ENCODE results near the gene KCNT2. TPM values are rescaled to one million over a fixed set of nuclear protein-coding genes. Genes with fewer than 3 reads are reported as not detected.

The KCNT2 gene
- total and polyA plus RNA-seq, 7 donors = 0.64 to 3.1 (median 1.8) TPM

- WGBS, 2 donors = 66 to 71% methylated on average over 2 of the region's 2 CpGs
- intact Hi-C loops (cut with DNase I) = no loop called here
- Histone ChIP-seq H3K36me3 (no peaks in the 10 kb centered on the region), H3K4me1 (no peaks in the 10 kb centered on the region), H3K27ac (no peak overlapping the region), H3K4me3 (no peak overlapping the region), H3K27me3 (no peaks in the 10 kb centered on the region), H3K9me3 (no peaks in the 10 kb centered on the region)
- DNase-seq = no peak
- TF ChIP-seq, protein P1, sequence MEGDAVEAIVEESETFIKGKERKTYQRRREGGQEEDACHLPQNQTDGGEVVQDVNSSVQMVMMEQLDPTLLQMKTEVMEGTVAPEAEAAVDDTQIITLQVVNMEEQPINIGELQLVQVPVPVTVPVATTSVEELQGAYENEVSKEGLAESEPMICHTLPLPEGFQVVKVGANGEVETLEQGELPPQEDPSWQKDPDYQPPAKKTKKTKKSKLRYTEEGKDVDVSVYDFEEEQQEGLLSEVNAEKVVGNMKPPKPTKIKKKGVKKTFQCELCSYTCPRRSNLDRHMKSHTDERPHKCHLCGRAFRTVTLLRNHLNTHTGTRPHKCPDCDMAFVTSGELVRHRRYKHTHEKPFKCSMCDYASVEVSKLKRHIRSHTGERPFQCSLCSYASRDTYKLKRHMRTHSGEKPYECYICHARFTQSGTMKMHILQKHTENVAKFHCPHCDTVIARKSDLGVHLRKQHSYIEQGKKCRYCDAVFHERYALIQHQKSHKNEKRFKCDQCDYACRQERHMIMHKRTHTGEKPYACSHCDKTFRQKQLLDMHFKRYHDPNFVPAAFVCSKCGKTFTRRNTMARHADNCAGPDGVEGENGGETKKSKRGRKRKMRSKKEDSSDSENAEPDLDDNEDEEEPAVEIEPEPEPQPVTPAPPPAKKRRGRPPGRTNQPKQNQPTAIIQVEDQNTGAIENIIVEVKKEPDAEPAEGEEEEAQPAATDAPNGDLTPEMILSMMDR (IDR thresholded peaks at IDR 0.05) = no peak
- TF ChIP-seq POLR2A (IDR thresholded peaks at IDR 0.05) (no peak), POLR2AphosphoS5 (IDR thresholded peaks at IDR 0.05) (no peak), EP300 (IDR thresholded peaks at IDR 0.05) (no peak)
These were observed 398.3 kb downstream of the KCNT2 start for GRCh38 chr1:196209983-196210382.

GRCh38 chr1:196209265-196209664 lies 399.0 kb downstream of the KCNT2 start:
- H3K9me3 ChIP-seq = no peaks in the 10 kb centered on the region
- DNase-seq = no peak
- H3K27me3 ChIP-seq = no peaks in the 10 kb centered on the region
- no peak overlapping the region for H3K4me3 ChIP-seq
- intact Hi-C loops (cut with DNase I) = no loop called here
- 72 to 80% methylated on average over 3 of the region's 3 CpGs for WGBS, 2 donors
- no peak overlapping the region for H3K27ac ChIP-seq
- no peaks in the 10 kb centered on the region for H3K4me1 ChIP-seq
- TF ChIP-seq POLR2A (IDR thresholded peaks at IDR 0.05) = no peak
- TF ChIP-seq POLR2AphosphoS5 (IDR thresholded peaks at IDR 0.05) = no peak
- TF ChIP-seq, protein P1 (IDR thresholded peaks at IDR 0.05) = no peak
- H3K36me3 ChIP-seq = no peaks in the 10 kb centered on the region

DNA sequence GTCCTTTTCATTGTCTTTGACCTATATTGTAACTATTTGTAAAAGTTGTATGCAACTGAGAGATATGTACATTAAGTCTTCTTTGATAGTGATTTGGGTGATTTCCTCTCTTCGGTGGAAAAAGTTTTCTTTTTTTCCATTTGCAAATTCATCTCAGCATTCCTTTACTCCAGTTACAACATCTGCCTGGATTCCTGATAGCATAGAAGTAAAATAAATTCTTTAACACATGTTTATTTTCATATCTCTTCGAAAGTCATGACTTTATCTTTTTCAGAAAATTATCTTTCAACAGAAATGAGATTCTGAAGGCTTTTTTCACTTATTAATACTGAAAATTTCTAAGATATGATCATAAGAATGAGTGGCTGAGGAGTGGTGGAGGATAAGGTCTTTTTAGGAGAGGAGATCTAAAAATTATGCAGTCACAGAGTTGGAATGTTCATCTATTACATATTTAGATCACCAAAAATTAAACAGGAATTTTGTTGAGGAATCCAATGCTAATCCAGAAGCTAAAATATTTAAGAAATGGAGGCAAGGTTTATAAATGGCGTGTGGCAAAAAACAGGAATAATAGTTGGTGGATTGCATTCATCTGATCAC lies 400.5 kb downstream of the KCNT2 start:
- Histone ChIP-seq H3K4me3 (no peak overlapping the region), H3K36me3 (no peaks in the 10 kb centered on the region), H3K27ac (no peak overlapping the region), H3K9me3 (no peaks in the 10 kb centered on the region), H3K27me3 (no peaks in the 10 kb centered on the region), H3K4me1 (no peaks in the 10 kb centered on the region)
- no peak for DNase-seq
- TF ChIP-seq POLR2AphosphoS5 (IDR thresholded peaks at IDR 0.05) (no peak), POLR2A (IDR thresholded peaks at IDR 0.05) (no peak), EP300 (IDR thresholded peaks at IDR 0.05) (no peak)
- TF ChIP-seq, protein P1 (IDR thresholded peaks at IDR 0.05) = no peak
- intact Hi-C loops (cut with DNase I) = no loop called here
- 57 to 77% methylated on average over 3 of the region's 3 CpGs for WGBS, 2 donors

- TF ChIP-seq, protein P1 (IDR thresholded peaks at IDR 0.05) = no peak
- TF ChIP-seq POLR2A (IDR thresholded peaks at IDR 0.05) (no peak), POLR2AphosphoS5 (IDR thresholded peaks at IDR 0.05) (no peak), EP300 (IDR thresholded peaks at IDR 0.05) (no peak)
- Histone ChIP-seq H3K27ac (no peak overlapping the region), H3K9me3 (no peaks in the 10 kb centered on the region), H3K36me3 (no peaks in the 10 kb centered on the region), H3K4me3 (no peak overlapping the region), H3K4me1 (no peaks in the 10 kb centered on the region), H3K27me3 (no peaks in the 10 kb centered on the region)
- WGBS, 2 donors = 84 to 85% methylated on average over 2 of the region's 2 CpGs
- no peak for DNase-seq
- intact Hi-C loops (cut with DNase I) = no loop called here
These were observed 402.4 kb downstream of the KCNT2 start for GRCh38 chr1:196205882-196206281.

DNA sequence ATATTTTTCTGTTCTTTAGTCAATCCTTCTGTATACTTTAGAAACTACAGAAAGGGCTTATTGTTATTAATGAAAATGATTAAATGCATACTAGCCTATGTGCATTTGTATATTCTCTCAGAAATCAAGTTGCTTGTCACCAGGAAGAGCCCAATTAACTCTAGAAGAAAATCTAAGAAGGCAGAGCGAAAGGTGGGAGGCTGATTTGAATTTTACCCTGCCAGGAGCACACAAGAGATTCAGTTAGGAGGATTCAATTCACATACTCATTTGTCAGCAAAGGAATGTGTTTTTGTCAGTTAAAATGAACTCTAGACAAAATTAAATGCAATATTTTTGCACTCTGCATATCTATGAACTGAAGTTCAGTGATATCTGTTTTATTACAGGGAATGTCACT lies 411.8 kb downstream of the KCNT2 start:
- intact Hi-C loops (cut with DNase I) = no loop called here
- no peaks in the 10 kb centered on the region for H3K36me3 ChIP-seq
- TF ChIP-seq POLR2A (IDR thresholded peaks at IDR 0.05) (no peak), EP300 (IDR thresholded peaks at IDR 0.05) (no peak), POLR2AphosphoS5 (IDR thresholded peaks at IDR 0.05) (no peak)
- TF ChIP-seq, protein P1 (IDR thresholded peaks at IDR 0.05) = no peak
- H3K4me3 ChIP-seq = no peak overlapping the region
- no peak for DNase-seq
- no peaks in the 10 kb centered on the region for H3K27me3 ChIP-seq
- H3K4me1 ChIP-seq = no peaks in the 10 kb centered on the region
- no peak overlapping the region for H3K27ac ChIP-seq
- 86 to 88% methylated on average over 1 of the region's 1 CpG for WGBS, 2 donors
- no peaks in the 10 kb centered on the region for H3K9me3 ChIP-seq

Data from sigmoid colon (tissue), 7 donors.